HepG2 (cell line): Measurements from ENCODE around the gene MORN1. TPM values are rescaled to one million over a fixed set of nuclear protein-coding genes. Genes with fewer than 3 reads are reported as not detected.

ENCODE experiments used
- ATAC-seq: fragments of 200-7000 bp; cut with Tn5 transposase; 3 replicates; pipeline ENCODE4 v1.9.1; 2020; ENCODE audit warnings: mild to moderate bottlenecking, moderate library complexity
- BruUV-seq: library from RNA; stranded (reverse); fragments of 400-500 nt; replicated peaks from 2 replicates; lab custom pipeline; 2021; lab: Mats Ljungman, UMichigan
- CTCF ChIA-PET: fragments of 300-600 bp; formaldehyde crosslinking; extraction: SDS; loops from one replicate; lab custom pipeline; 2021; ENCODE audit warnings: low total read pairs, inconsistent platforms, low intra/inter-chr PET ratio; lab: Yijun Ruan, JAX
- POLR2A ChIA-PET: fragments of 350-600 bp; sonication (Branson Sonifier 250); formaldehyde crosslinking; loops from one replicate; lab custom pipeline; 2020; ENCODE audit warnings: antibody characterized with exemption, inconsistent platforms; lab: Yijun Ruan, JAX
- DNase-seq: peaks from one replicate; pipeline ENCODE4 v3.0.0-alpha.2; 2015; ENCODE audit warnings: low spot score
- FAIRE-seq: peaks from 3 replicates; lab custom pipeline; 2011; peaks lifted over from hg19 to GRCh38; lab: Jason Lieb, UNC
- H2AFZ ChIP-seq: one replicate; pipeline ENCODE4 v1.6.1; 2011; ENCODE audit warnings: low read length, inconsistent platforms
- H3K27ac ChIP-seq: fragments of 300-600 bp; 3 replicates; pipeline ENCODE4 v1.8.0; 2011; ENCODE audit warnings: mixed run types, mild to moderate bottlenecking, mixed read lengths, low read length, inconsistent platforms; ENCODE audit not compliant: insufficient read depth; ENCODE audit errors: extremely low read length
- H3K27me3 ChIP-seq, 2 experiments: fragments of 200-600 bp in 1 of 2; 2 replicates in 1 of 2; 3 replicates in 1 of 2; pipeline versions ENCODE4 v1.6.0 to v1.8.0; 2011; ENCODE audit warnings: low read length in 2 of 2, mild to moderate bottlenecking in 2 of 2, moderate library complexity in 2 of 2, inconsistent platforms in 1 of 2; ENCODE audit not compliant: insufficient read depth in 2 of 2, control insufficient read depth in 1 of 2
- H3K36me3 ChIP-seq, 2 experiments: fragments of 200-600 bp in 1 of 2; replicated peaks in 1 of 2; 2 replicates in 1 of 2; 3 replicates in 1 of 2; pipeline versions ENCODE4 v1.5.1 to v1.8.0; 2011; ENCODE audit warnings: low read length in 2 of 2, inconsistent platforms in 1 of 2; ENCODE audit not compliant: insufficient read depth in 2 of 2, control insufficient read depth in 1 of 2
- H3K4me1 ChIP-seq: 2 replicates; pipeline ENCODE4 v1.5.1; 2012; ENCODE audit warnings: low read length, inconsistent platforms; ENCODE audit not compliant: insufficient read depth
- H3K4me2 ChIP-seq: 2 replicates; pipeline ENCODE4 v1.6.0; 2011; ENCODE audit warnings: low read depth, low read length, inconsistent platforms
- H3K4me3 ChIP-seq, 3 experiments: fragments of 200-600 bp in 1 of 3; sonication (generic), shearing (Covaris generic) in 1 of 3; replicated peaks in 1 of 3; 2 replicates each; pipeline ENCODE4 v1.5.1; 2011 to 2016; ENCODE audit warnings: low read length in 3 of 3, inconsistent platforms in 2 of 3, low read depth in 2 of 3, mild to moderate bottlenecking in 2 of 3, control low read depth in 1 of 3, mixed read lengths in 1 of 3; ENCODE audit not compliant: insufficient read depth in 1 of 3
- H3K79me2 ChIP-seq: one replicate; pipeline ENCODE4 v1.6.1; 2011; ENCODE audit warnings: low read length, inconsistent platforms; ENCODE audit not compliant: insufficient read depth
- H3K9ac ChIP-seq: 2 replicates; pipeline ENCODE4 v1.6.0; 2011; ENCODE audit warnings: mild to moderate bottlenecking, low read depth, low read length, inconsistent platforms; ENCODE audit not compliant: insufficient read depth
- H3K9me3 ChIP-seq: 2 replicates; pipeline ENCODE4 v1.5.1; 2012; ENCODE audit warnings: mild to moderate bottlenecking, low read length
- H4K20me1 ChIP-seq: 2 replicates; pipeline ENCODE4 v1.6.0; 2011; ENCODE audit warnings: inconsistent platforms, mild to moderate bottlenecking, low read length, moderate library complexity; ENCODE audit not compliant: insufficient read depth
- AGO1 ChIP-seq: fragments of 200-400 bp; formaldehyde crosslinking; IDR thresholded peaks from 2 replicates; pipeline ENCODE4 v1.6.1; 2017; ENCODE audit warnings: mild to moderate bottlenecking, low read depth, low read length, moderate library complexity; ENCODE audit not compliant: poor library complexity, severe bottlenecking
- FOXO4 ChIP-seq: sonication (generic); formaldehyde crosslinking; conservative IDR thresholded peaks from 2 replicates; pipeline ENCODE4 v1.8.1; 2023; ENCODE audit warnings: missing genetic modification reagents
- RERE ChIP-seq: IDR thresholded peaks from 2 replicates; pipeline ENCODE4 v1.6.1; 2016; ENCODE audit warnings: low read depth, missing genetic modification reagents, missing compliant biosample characterization
- TFDP2 ChIP-seq: sonication (generic); formaldehyde crosslinking; IDR thresholded peaks from 2 replicates; pipeline ENCODE4 v1.4.0; 2020; ENCODE audit warnings: missing genetic modification reagents
- TRIM24 ChIP-seq: sonication (generic); formaldehyde crosslinking; IDR thresholded peaks from 2 replicates; pipeline ENCODE4 v1.8.0; 2022; ENCODE audit warnings: mild to moderate bottlenecking, missing genetic modification reagents
- ZNF7 ChIP-seq: IDR thresholded peaks from 2 replicates; pipeline ENCODE4 v1.6.1; 2016; ENCODE audit warnings: missing biosample characterization, missing genetic modification reagents
- WGBS: methylation state at CpG from one replicate; pipeline ENCODE4 v1.1.6; 2017; ENCODE audit warnings: low lambda C conversion rate; 5-methylcytosine and 5-hydroxymethylcytosine counted together
- in situ Hi-C: cut with HindIII; loops from 2 replicates; pipeline ENCODE4 v1.10.0; 2017; ENCODE audit warnings: low pct_unique_long_range_greater_than_20kb; ENCODE audit not compliant: extremely low pct_ligation_motif_present
- intact Hi-C: fragments of 100-400 bp; cut with micrococcal nuclease; formaldehyde crosslinking; loops from one replicate; pipeline ENCODE4 v1.10.0; 2022; ENCODE audit not compliant: unreplicated experiment
- polyA plus RNA-seq, 8 experiments: library from polyadenylated mRNA; depleted of rRNA in 3 of 8; stranded (reverse) in 7 of 8; unstranded in 1 of 8; fragments of >200 nt; fragmentation: Illumina TruSeq in 4 of 8; extraction: Trizol in 4 of 8; gene quantifications; 2 replicates each; pipeline versions ENCODE4 v1.2.1 to v1.2.3, GENCODE V29; 2011 to 2016; ENCODE audit warnings: low read depth in 4 of 8, missing spikeins in 1 of 8, mixed read lengths in 1 of 8; ENCODE audit not compliant: insufficient read depth in 1 of 8
- total RNA-seq, 5 experiments: library from RNA; depleted of rRNA; stranded (reverse); fragments of >200 nt; fragmentation: Illumina TruSeq; extraction: Trizol; gene quantifications; 2 replicates each; pipeline ENCODE4 v1.2.3, GENCODE V29; 2016; ENCODE audit warnings: low read depth in 1 of 5

Gene MORN1
- total and polyA plus RNA-seq, 2 of the 13 experiments (the other 11 are each of a cell fraction or from before 2014, with no cell fraction given) = 3.1 to 6.5 TPM

- H3K9ac ChIP-seq = no peak overlapping the region
- peaks cover 17% of the 10 kb centered on the region for H3K79me2 ChIP-seq
- peaks cover 8 to 49% of the 10 kb centered on the region in 2 experiments for H3K27me3 ChIP-seq
- peaks cover 34% of the 10 kb centered on the region for H3K4me1 ChIP-seq
- TF ChIP-seq AGO1 (peak; percentile 5), FOXO4 (CRISPR knock-in tag) (no peak)
- TF ChIP-seq, all 625 proteins: peak for 1
- ChIA-PET POLR2A (interaction anchor here (1.5 kb wide), 1 partner anchor 24 kb away, joined by 4 read pairs; the partner anchor contains the start of genes MORN1 and RER1), CTCF (interaction anchor here (2.7 kb wide), 1 partner anchor 132 kb away, joined by 18 read pairs; no protein-coding TSS in a partner anchor)
- H3K4me2 ChIP-seq = no peak overlapping the region
- no peak overlapping the region for H3K27ac ChIP-seq
- no TSS peak for BruUV-seq
- intact Hi-C loops (no loop called here), in situ Hi-C loops (no loop called here)
- no peak overlapping the region for H2AFZ ChIP-seq
- WGBS = 40% methylated on average over 6 of the region's 11 CpGs
- DNase-seq (no peak), FAIRE-seq (no peak), ATAC-seq (no peak)
- H3K4me3 ChIP-seq = no peak overlapping the region
- no peaks in the 10 kb centered on the region for H4K20me1 ChIP-seq
- H3K9me3 ChIP-seq = no peaks in the 10 kb centered on the region
- 0 out of 5 replicates have a peak, but pooled peaks cover 0 to 2% of the 10 kb centered on the region in 2 experiments for H3K36me3 ChIP-seq
These were observed 24.0 kb upstream of the MORN1 start for GRCh38 chr1:2415337-2415736.

- CTCF ChIA-PET = interaction anchor here (0.9 to 2.7 kb wide), 3 partner anchors 112 to 142 kb away, joined by 3 to 18 read pairs (median 5); partner anchors contain the start of genes PANK4 and TNFRSF14
- Histone ChIP-seq H3K36me3 (peaks cover 6 to 10% of the 10 kb centered on the region in 2 experiments; a peak in 3 of 5 replicates), H3K4me3 (peak overlapping the region; percentile 38 to 94 (median 85); a peak in 5 of 6 replicates), H3K27me3 (peaks cover 8 to 42% of the 10 kb centered on the region in 2 experiments), H3K9ac (peak overlapping the region; percentile 100), H3K27ac (peak overlapping the region; percentile 100), H3K4me2 (peak overlapping the region; percentile 85), H2AFZ (no peak overlapping the region), H3K9me3 (no peaks in the 10 kb centered on the region), H4K20me1 (no peaks in the 10 kb centered on the region), H3K4me1 (peaks cover 34% of the 10 kb centered on the region), H3K79me2 (peaks cover 17% of the 10 kb centered on the region)
- ATAC-seq = peak; percentile 44
- 0% methylated on average over 10 of the region's 25 CpGs for WGBS
- POLR2A ChIA-PET = interaction anchor here (1.0 to 1.5 kb wide), 4 partner anchors 23 to 142 kb away, joined by 3 to 5 read pairs (median 4); partner anchors contain the start of genes MORN1 and RER1
- peak; percentile 32 for FAIRE-seq
- in situ Hi-C loops (loop anchor here (5.0 kb wide), 1 partner anchor 133 kb away; no protein-coding TSS in a partner anchor), intact Hi-C loops (loop anchor here (1.0 kb wide), 1 partner anchor 134 kb away; no protein-coding TSS in a partner anchor)
- DNase-seq = peak; percentile 51
- BruUV-seq = no TSS peak
- TF ChIP-seq ZNF7 (CRISPR knock-in tag) (no peak), RERE (CRISPR knock-in tag) (no peak), TFDP2 (CRISPR knock-in tag) (no peak), TRIM24 (no peak)
These were observed 23.1 kb upstream of the MORN1 start for GRCh38 chr1:2414297-2414958.
